ENCODE data around the gene HDAC10.

HDAC10 gene

GRCh38 chr22:50269970-50270665 lies 19.1 kb upstream of the HDAC10 start, which contains the start of gene MAPK11:
TSS of gene MAPK11 (minus strand) at chr22:50270380. CDS start at chr22:50270292, 88 bp downstream.
- peak; percentile 35 for DNase-seq

GRCh38 chr22:50269573-50269969 lies 18.5 kb upstream of the HDAC10 start:
- no peak for DNase-seq

GRCh38 chr22:50268655-50269113 lies 17.6 kb upstream of the HDAC10 start:
- no peak for DNase-seq

GRCh38 chr22:50267591-50268390 lies 16.7 kb upstream of the HDAC10 start:
- no peak for DNase-seq

GRCh38 chr22:50266994-50267393 lies 15.9 kb upstream of the HDAC10 start:
- no peak for DNase-seq

- no peak for DNase-seq
Measured at GRCh38 chr22:50264946-50265669, 14.0 kb upstream of the HDAC10 start.

GRCh38 chr22:50264104-50264745 lies 13.2 kb upstream of the HDAC10 start:
- DNase-seq, result no peak

GRCh38 chr22:50262973-50263617 lies 12.0 kb upstream of the HDAC10 start:
- no peak for DNase-seq

GRCh38 chr22:50262460-50262911 lies 11.4 kb upstream of the HDAC10 start:
- DNase-seq, result no peak

GRCh38 chr22:50261615-50262459 lies 10.8 kb upstream of the HDAC10 start, which contains the start of gene MAPK12:
TSS of gene MAPK12 (minus strand) at chr22:50261683. CDS start at chr22:50261509, 174 bp downstream.
- no peak for DNase-seq

- peak; percentile 41 for DNase-seq
Measured at GRCh38 chr22:50260801-50261614, 9.9 kb upstream of the HDAC10 start.

- no peak for DNase-seq
Measured at GRCh38 chr22:50260434-50260800, 9.4 kb upstream of the HDAC10 start.

GRCh38 chr22:50259302-50259701 lies 8.2 kb upstream of the HDAC10 start:
- DNase-seq, result no peak

GRCh38 chr22:50258361-50259292 lies 7.6 kb upstream of the HDAC10 start:
- DNase-seq, result no peak

GRCh38 chr22:50257451-50258360 lies 6.6 kb upstream of the HDAC10 start:
- no peak for DNase-seq

- DNase-seq, result no peak
Measured at GRCh38 chr22:50257041-50257440, 6.0 kb upstream of the HDAC10 start.

GRCh38 chr22:50256258-50256862 lies 5.3 kb upstream of the HDAC10 start:
- no peak for DNase-seq

- no peak for DNase-seq
Measured at GRCh38 chr22:50255607-50256006, 4.5 kb upstream of the HDAC10 start.
